ENCODE data around the gene DUS2. TPM values are rescaled to one million over a fixed set of nuclear protein-coding genes. Genes with fewer than 3 reads are reported as not detected.

DUS2 gene
- total and polyA plus RNA-seq, 2 of the 8 experiments (the other 6 are each of a cell fraction or from before 2014, with no cell fraction given) = 17.2 to 27.0 TPM

DNA sequence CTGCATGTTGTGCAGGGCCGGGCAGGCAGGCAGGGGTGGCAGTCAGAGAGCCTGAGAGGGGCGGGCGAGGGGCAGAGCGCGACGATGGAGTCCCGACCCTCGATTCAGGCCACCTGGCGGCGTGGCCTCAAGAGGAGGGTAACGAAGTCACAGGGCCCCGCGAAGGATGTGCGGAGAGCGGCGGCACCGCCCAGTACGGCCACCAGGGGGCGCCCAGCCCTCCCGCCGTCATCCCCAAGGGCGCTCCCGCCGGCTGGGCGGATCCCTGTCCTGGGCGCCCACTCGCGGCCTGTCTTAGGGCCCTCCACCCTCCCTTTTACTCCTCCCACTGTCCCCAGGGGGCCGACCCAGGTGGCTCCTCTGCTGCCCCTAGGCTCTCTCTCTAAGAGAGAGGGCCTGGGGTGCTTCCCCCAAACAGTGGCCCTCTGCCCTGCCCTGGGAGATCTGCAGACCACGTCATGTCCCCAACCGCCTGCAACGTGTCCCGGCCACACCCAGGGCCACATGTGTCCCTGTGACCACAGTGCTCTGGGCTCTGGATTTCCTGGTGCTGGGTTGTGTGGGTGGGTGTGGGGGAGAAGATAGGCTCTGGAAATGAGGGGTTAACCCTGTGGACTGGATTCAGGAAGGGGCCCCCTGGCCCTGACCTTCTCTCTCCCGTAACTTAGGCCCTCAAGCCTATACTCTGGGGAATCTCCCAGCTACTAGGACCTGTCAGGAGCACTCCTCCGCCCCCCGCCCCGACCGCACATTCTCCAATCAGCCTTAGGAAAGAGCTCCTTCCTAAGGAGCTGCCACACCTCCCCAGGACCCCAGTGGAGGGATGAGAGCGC is 29.7 kb upstream of the DUS2 start (continued):
- no peak for TF ChIP-seq EZH2 (IDR thresholded peaks at IDR 0.05; ENCODE audit: low read depth, low read length, severe bottlenecking)
- TF ChIP-seq NANOG (IDR thresholded peaks at IDR 0.05; ENCODE audit: insufficient read depth, low read depth, low read length, poor library complexity, severe bottlenecking) = no peak
- no peak for TF ChIP-seq RBBP5 (IDR thresholded peaks at IDR 0.05; ENCODE audit: borderline replicate concordance, low read depth, low read length)
- no peak for TF ChIP-seq NRF1 (IDR thresholded peaks at IDR 0.05; ENCODE audit: low read depth, low read length)
- no peak for TF ChIP-seq RNF2 (IDR thresholded peaks at IDR 0.05; ENCODE audit: borderline replicate concordance, low read depth, low read length, missing control alignments, poor library complexity, severe bottlenecking)
- no peak for TF ChIP-seq ZNF274 (IDR thresholded peaks at IDR 0.05; ENCODE audit: borderline replicate concordance, extremely low read depth, low read length)
- TF ChIP-seq EGR1 (IDR thresholded peaks at IDR 0.05; ENCODE audit: borderline replicate concordance, low read depth, low read length) = peak; percentile 63
- no peak for TF ChIP-seq MAFK (IDR thresholded peaks at IDR 0.05; ENCODE audit: low read depth, low read length)
- no peak for TF ChIP-seq EP300 (IDR thresholded peaks at IDR 0.05; ENCODE audit: borderline replicate concordance in 1 of 2, low read depth in 2 of 2, low read length in 2 of 2)
- TF ChIP-seq JUN (IDR thresholded peaks at IDR 0.05; ENCODE audit: low read depth, low read length) = no peak
- TF ChIP-seq GABPA (IDR thresholded peaks at IDR 0.05; ENCODE audit: borderline replicate concordance, insufficient read depth, low read length) = peak; percentile 68; the same call in 1 of the 2 replicates
- TF ChIP-seq SIRT6 (IDR thresholded peaks at IDR 0.05; ENCODE audit: low read length) = no peak
- no peak for TF ChIP-seq SP4 (IDR thresholded peaks at IDR 0.05; ENCODE audit: low read length)
- peak; percentile 84 for TF ChIP-seq CREB1 (IDR thresholded peaks at IDR 0.05)
- no peak for TF ChIP-seq SP1 (IDR thresholded peaks at IDR 0.05; ENCODE audit: low read depth, low read length)
- TF ChIP-seq CHD2 (IDR thresholded peaks at IDR 0.05; ENCODE audit: low read length) = 0 out of 2 replicates have a peak, but pooled peaks have one; percentile 38
- TF ChIP-seq POLR2A (IDR thresholded peaks at IDR 0.05; ENCODE audit: control extremely low read depth in 1 of 2, low read depth in 2 of 2, low read length in 2 of 2) = no peak
- TF ChIP-seq BRCA1 (IDR thresholded peaks at IDR 0.05; ENCODE audit: low read depth, low read length) = no peak
- no peak for TF ChIP-seq CBX5 (IDR thresholded peaks at IDR 0.05; ENCODE audit: low read depth, low read length)
- TF ChIP-seq, protein P1, sequence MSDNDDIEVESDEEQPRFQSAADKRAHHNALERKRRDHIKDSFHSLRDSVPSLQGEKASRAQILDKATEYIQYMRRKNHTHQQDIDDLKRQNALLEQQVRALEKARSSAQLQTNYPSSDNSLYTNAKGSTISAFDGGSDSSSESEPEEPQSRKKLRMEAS (IDR thresholded peaks at IDR 0.05) = peak; percentile 95
- no peak for TF ChIP-seq JUND (IDR thresholded peaks at IDR 0.05; ENCODE audit: low read length)
- no peak for TF ChIP-seq SUZ12 (IDR thresholded peaks at IDR 0.05; ENCODE audit: low read length)
- TF ChIP-seq CBX8 (IDR thresholded peaks at IDR 0.05; ENCODE audit: borderline replicate concordance, low read depth, low read length) = no peak
- no peak for TF ChIP-seq KDM4A (IDR thresholded peaks at IDR 0.05; ENCODE audit: low read depth, low read length, severe bottlenecking)
- TF ChIP-seq TBP (IDR thresholded peaks at IDR 0.05; ENCODE audit: low read depth, low read length) = no peak

Data from H1 (cell line).